Measurements from ENCODE around the gene ITGA7.

Gene ITGA7

GRCh38 chr12:55720894-55721444, 13.3 kb upstream of the ITGA7 start:
- in situ Hi-C loops (cut with MboI; ENCODE audit: low sequenced_read_pairs): no loop called here

- in situ Hi-C loops (cut with MboI; ENCODE audit: low sequenced_read_pairs): no loop called here
These were observed 12.4 kb upstream of the ITGA7 start, which contains the start of gene RDH5 for GRCh38 chr12:55720071-55720564. RDH5 (plus strand) TSS chr12:55720393; CDS start chr12:55721185, 792 bp downstream.

- in situ Hi-C loops (cut with MboI; ENCODE audit: low sequenced_read_pairs): no loop called here
These were observed 11.7 kb upstream of the ITGA7 start for GRCh38 chr12:55719371-55719770.

GRCh38 chr12:55718624-55719275, 11.0 kb upstream of the ITGA7 start:
- in situ Hi-C loops (cut with MboI; ENCODE audit: low sequenced_read_pairs): no loop called here

- in situ Hi-C loops (cut with MboI; ENCODE audit: low sequenced_read_pairs): no loop called here
These were observed 10.3 kb upstream of the ITGA7 start for GRCh38 chr12:55718015-55718414.

GRCh38 chr12:55717011-55718007, 9.6 kb upstream of the ITGA7 start:
- in situ Hi-C loops (cut with MboI; ENCODE audit: low sequenced_read_pairs): no loop called here

- in situ Hi-C loops (cut with MboI; ENCODE audit: low sequenced_read_pairs): no loop called here
These were observed 8.9 kb upstream of the ITGA7 start for GRCh38 chr12:55716582-55716957.

- in situ Hi-C loops (cut with MboI; ENCODE audit: low sequenced_read_pairs): no loop called here
These were observed 8.3 kb upstream of the ITGA7 start, which contains the start of gene BLOC1S1 for GRCh38 chr12:55715833-55716581. BLOC1S1 (plus strand) TSS chr12:55716046; CDS start chr12:55716052, 6 bp downstream.

GRCh38 chr12:55715169-55715764, 7.6 kb upstream of the ITGA7 start:
- in situ Hi-C loops (cut with MboI; ENCODE audit: low sequenced_read_pairs): no loop called here

- in situ Hi-C loops (cut with MboI; ENCODE audit: low sequenced_read_pairs): no loop called here
These were observed 6.0 kb upstream of the ITGA7 start for GRCh38 chr12:55713721-55714120.

- in situ Hi-C loops (cut with MboI; ENCODE audit: low sequenced_read_pairs): no loop called here
These were observed 5.2 kb upstream of the ITGA7 start for GRCh38 chr12:55712700-55713415.

- in situ Hi-C loops (cut with MboI; ENCODE audit: low sequenced_read_pairs): no loop called here
These were observed 4.3 kb upstream of the ITGA7 start for GRCh38 chr12:55711786-55712553.

- in situ Hi-C loops (cut with MboI; ENCODE audit: low sequenced_read_pairs): no loop called here
These were observed 1.1 kb upstream of the ITGA7 start for GRCh38 chr12:55708695-55709233.

GRCh38 chr12:55707219-55707671, 459 bp downstream of the ITGA7 start:
- in situ Hi-C loops (cut with MboI; ENCODE audit: low sequenced_read_pairs): no loop called here

- in situ Hi-C loops (cut with MboI; ENCODE audit: low sequenced_read_pairs): no loop called here
These were observed 1.0 kb downstream of the ITGA7 start for GRCh38 chr12:55706568-55707218.

- in situ Hi-C loops (cut with MboI; ENCODE audit: low sequenced_read_pairs): no loop called here
These were observed 1.8 kb downstream of the ITGA7 start for GRCh38 chr12:55705782-55706402.
